Nephron progenitor cell (in vitro differentiated cells): ENCODE results near the gene HNF4A.

ENCODE experiments used
- DNase-seq: peaks from one replicate; pipeline ENCODE4 v3.0.0; 2021
- H3K27ac Mint-ChIP-seq: 2 replicates; pipeline ENCODE4 v1.8.0; 2021; ENCODE audit warnings: mild to moderate bottlenecking, moderate library complexity, mixed read lengths
- H3K27me3 Mint-ChIP-seq: 2 replicates; pipeline ENCODE4 v1.8.0; 2021; ENCODE audit warnings: mild to moderate bottlenecking, low read depth, mixed read lengths; ENCODE audit not compliant: poor library complexity
- H3K36me3 Mint-ChIP-seq: 2 replicates; pipeline ENCODE4 v1.8.0; 2021; ENCODE audit warnings: low read depth, mixed read lengths
- H3K4me1 Mint-ChIP-seq: 2 replicates; pipeline ENCODE4 v1.8.0; 2021; ENCODE audit warnings: mixed read lengths
- H3K4me3 Mint-ChIP-seq: 2 replicates; pipeline ENCODE4 v1.8.0; 2021; ENCODE audit warnings: mild to moderate bottlenecking, moderate library complexity, mixed read lengths
- H3K9me3 Mint-ChIP-seq: 2 replicates; pipeline ENCODE4 v1.8.0; 2021; ENCODE audit warnings: mild to moderate bottlenecking, moderate library complexity, mixed read lengths
- CTCF ChIP-seq: fragments of 200-600 bp; sonication (generic); IDR thresholded peaks from 2 replicates; pipeline ENCODE4 v1.5.0; 2021; ENCODE audit warnings: antibody characterized with exemption

The HNF4A gene

GRCh38 chr20:44392088-44392775 is 36.7 kb downstream of the HNF4A start:
- Mint-ChIP-seq H3K27ac (no peak overlapping the region), H3K36me3 (no peaks in the 10 kb centered on the region), H3K9me3 (no peaks in the 10 kb centered on the region), H3K4me3 (no peak overlapping the region), H3K4me1 (peaks cover 11% of the 10 kb centered on the region), H3K27me3 (peaks cover 22% of the 10 kb centered on the region)
- no peak for DNase-seq
- TF ChIP-seq CTCF = no peak

GRCh38 chr20:44392776-44393607 is 37.5 kb downstream of the HNF4A start:
- H3K4me1 Mint-ChIP-seq = peaks cover 5% of the 10 kb centered on the region
- H3K9me3 Mint-ChIP-seq = no peaks in the 10 kb centered on the region
- H3K4me3 Mint-ChIP-seq = no peak overlapping the region
- no peak overlapping the region for H3K27ac Mint-ChIP-seq
- no peak for DNase-seq
- TF ChIP-seq CTCF = no peak
- H3K36me3 Mint-ChIP-seq = no peaks in the 10 kb centered on the region
- peaks cover 29% of the 10 kb centered on the region for H3K27me3 Mint-ChIP-seq

- Mint-ChIP-seq H3K9me3 (no peaks in the 10 kb centered on the region), H3K4me3 (no peak overlapping the region), H3K4me1 (no peaks in the 10 kb centered on the region), H3K27ac (no peak overlapping the region), H3K36me3 (no peaks in the 10 kb centered on the region), H3K27me3 (peaks cover 34% of the 10 kb centered on the region)
- DNase-seq = no peak
- TF ChIP-seq CTCF = no peak
Observed at GRCh38 chr20:44393608-44394451, 38.3 kb downstream of the HNF4A start.

GRCh38 chr20:44394452-44394701 is 38.9 kb downstream of the HNF4A start:
- H3K9me3 Mint-ChIP-seq = no peaks in the 10 kb centered on the region
- H3K4me1 Mint-ChIP-seq = no peaks in the 10 kb centered on the region
- peak overlapping the region; percentile 22 for H3K27ac Mint-ChIP-seq
- H3K27me3 Mint-ChIP-seq = peaks cover 38% of the 10 kb centered on the region
- no peak overlapping the region for H3K4me3 Mint-ChIP-seq
- no peaks in the 10 kb centered on the region for H3K36me3 Mint-ChIP-seq
- no peak for DNase-seq
- TF ChIP-seq CTCF = no peak

GRCh38 chr20:44394702-44395460 is 39.4 kb downstream of the HNF4A start:
- no peaks in the 10 kb centered on the region for H3K36me3 Mint-ChIP-seq
- H3K27me3 Mint-ChIP-seq = peaks cover 36% of the 10 kb centered on the region
- H3K4me3 Mint-ChIP-seq = no peak overlapping the region

More at GRCh38 chr20:44394702-44395460, 39.4 kb downstream of the HNF4A start:
- TF ChIP-seq CTCF = no peak
- Mint-ChIP-seq H3K9me3 (no peaks in the 10 kb centered on the region), H3K4me1 (no peaks in the 10 kb centered on the region), H3K27ac (peak overlapping the region; percentile 22)
- DNase-seq = no peak
